ENCODE data around the gene TRIM26.
"Not testable (repeated sequence)": the region's sequence is repeated elsewhere in the genome, so short reads cannot be mapped to it uniquely, and the experiment has no call there.

Gene TRIM26

GRCh38 chr6:30167101-30167500 is 46.1 kb downstream of the TRIM26 start:
- no peak for TF ChIP-seq CTCF (IDR thresholded peaks at IDR 0.05; ENCODE audit: extremely low read depth, missing control alignments)
- no peak for DNase-seq (ENCODE audit: low spot score)

- not testable (repeated sequence) for DNase-seq (ENCODE audit: low spot score)
These were observed 48.0 kb downstream of the TRIM26 start for GRCh38 chr6:30165238-30165637.

- no peak for TF ChIP-seq CTCF (IDR thresholded peaks at IDR 0.05; ENCODE audit: extremely low read depth, missing control alignments)
- no peak for DNase-seq (ENCODE audit: low spot score)
These were observed 48.5 kb downstream of the TRIM26 start for GRCh38 chr6:30164714-30165113.

- DNase-seq (ENCODE audit: low spot score): no peak
- no peak for TF ChIP-seq CTCF (IDR thresholded peaks at IDR 0.05; ENCODE audit: extremely low read depth, missing control alignments)
These were observed 49.1 kb downstream of the TRIM26 start for GRCh38 chr6:30163918-30164654.

- DNase-seq (ENCODE audit: low spot score): no peak
- no peak for TF ChIP-seq CTCF (IDR thresholded peaks at IDR 0.05; ENCODE audit: extremely low read depth, missing control alignments)
These were observed 49.9 kb downstream of the TRIM26 start, which contains the start of gene TRIM15 for GRCh38 chr6:30163090-30163917. TSS of gene TRIM15 (plus strand) at chr6:30163546. CDS start at chr6:30163685, 139 bp downstream.

- DNase-seq (ENCODE audit: low spot score): no peak
- no peak for TF ChIP-seq CTCF (IDR thresholded peaks at IDR 0.05; ENCODE audit: extremely low read depth, missing control alignments)
These were observed 50.7 kb downstream of the TRIM26 start for GRCh38 chr6:30162265-30163089.

GRCh38 chr6:30160785-30161531 is 52.2 kb downstream of the TRIM26 start, which contains the start of gene TRIM10:
TSS of gene TRIM10 (minus strand) at chr6:30161211. CDS start at chr6:30160858, 353 bp downstream.
- TF ChIP-seq CTCF (IDR thresholded peaks at IDR 0.05; ENCODE audit: extremely low read depth, missing control alignments): no peak
- DNase-seq (ENCODE audit: low spot score): no peak

Data from GM20000 (cell line).